ENCODE measurements around the gene TRPM1.

- TF ChIP-seq, protein P1, sequence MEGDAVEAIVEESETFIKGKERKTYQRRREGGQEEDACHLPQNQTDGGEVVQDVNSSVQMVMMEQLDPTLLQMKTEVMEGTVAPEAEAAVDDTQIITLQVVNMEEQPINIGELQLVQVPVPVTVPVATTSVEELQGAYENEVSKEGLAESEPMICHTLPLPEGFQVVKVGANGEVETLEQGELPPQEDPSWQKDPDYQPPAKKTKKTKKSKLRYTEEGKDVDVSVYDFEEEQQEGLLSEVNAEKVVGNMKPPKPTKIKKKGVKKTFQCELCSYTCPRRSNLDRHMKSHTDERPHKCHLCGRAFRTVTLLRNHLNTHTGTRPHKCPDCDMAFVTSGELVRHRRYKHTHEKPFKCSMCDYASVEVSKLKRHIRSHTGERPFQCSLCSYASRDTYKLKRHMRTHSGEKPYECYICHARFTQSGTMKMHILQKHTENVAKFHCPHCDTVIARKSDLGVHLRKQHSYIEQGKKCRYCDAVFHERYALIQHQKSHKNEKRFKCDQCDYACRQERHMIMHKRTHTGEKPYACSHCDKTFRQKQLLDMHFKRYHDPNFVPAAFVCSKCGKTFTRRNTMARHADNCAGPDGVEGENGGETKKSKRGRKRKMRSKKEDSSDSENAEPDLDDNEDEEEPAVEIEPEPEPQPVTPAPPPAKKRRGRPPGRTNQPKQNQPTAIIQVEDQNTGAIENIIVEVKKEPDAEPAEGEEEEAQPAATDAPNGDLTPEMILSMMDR (conservative IDR thresholded peaks at IDR 0.05; ENCODE audit: low read length) = no peak
- TF ChIP-seq EZH2phosphoT487 (IDR thresholded peaks at IDR 0.05; ENCODE audit: borderline replicate concordance, low read depth, low read length) = no peak
Measured at GRCh38 chr15:31016446-31016915, 85.0 kb downstream of the TRPM1 start.

Measured in OCI-LY7 (cell line).